HL-60 (cell line): Measurements from ENCODE around the gene SLITRK3.

Experiments used
- DNase-seq, 2 experiments: peaks; one replicate each; pipeline ENCODE4 v3.0.0-alpha.2; 2010 to 2020; ENCODE audit warnings: low read depth in 1 of 2, low spot score in 1 of 2
- H3K27ac ChIP-seq: fragments of 250-450 bp; sonication (Bioruptor Pico); replicated peaks from 2 replicates; pipeline ENCODE4 v1.5.1; 2020; ENCODE audit warnings: mild to moderate bottlenecking, moderate library complexity
- H3K27me3 ChIP-seq: fragments of 250-450 bp; sonication (Bioruptor Pico); 2 replicates; pipeline ENCODE4 v1.5.1; 2021; ENCODE audit warnings: mild to moderate bottlenecking, moderate library complexity; ENCODE audit not compliant: insufficient read depth, poor library complexity, severe bottlenecking
- H3K4me3 ChIP-seq: replicated peaks from 2 replicates; pipeline ENCODE4 v1.5.1; 2011; ENCODE audit warnings: mild to moderate bottlenecking, control low read depth, low read length; ENCODE audit not compliant: insufficient read depth
- GABPA ChIP-seq: IDR thresholded peaks from 2 replicates; pipeline ENCODE4 v1.6.1; 2012; ENCODE audit warnings: low read depth
- POLR2AphosphoS5 ChIP-seq: IDR thresholded peaks from 2 replicates; pipeline ENCODE4 v1.6.1; 2012; ENCODE audit warnings: low read depth
- SPI1 ChIP-seq: IDR thresholded peaks from 2 replicates; pipeline ENCODE4 v1.6.1; 2012; ENCODE audit warnings: low read depth, mild to moderate bottlenecking, borderline replicate concordance
- TF ChIP-seq, protein P1 (sequence below): IDR thresholded peaks from 2 replicates; pipeline ENCODE4 v1.6.1; 2012; ENCODE audit warnings: low read depth; ENCODE audit not compliant: insufficient replicate concordance
- TF ChIP-seq, protein P2 (sequence below): IDR thresholded peaks from one replicate; pipeline ENCODE4 v1.5.1; 2011; ENCODE audit warnings: low read length, control low read depth, inconsistent platforms; ENCODE audit not compliant: insufficient read depth

SLITRK3 gene

DNA sequence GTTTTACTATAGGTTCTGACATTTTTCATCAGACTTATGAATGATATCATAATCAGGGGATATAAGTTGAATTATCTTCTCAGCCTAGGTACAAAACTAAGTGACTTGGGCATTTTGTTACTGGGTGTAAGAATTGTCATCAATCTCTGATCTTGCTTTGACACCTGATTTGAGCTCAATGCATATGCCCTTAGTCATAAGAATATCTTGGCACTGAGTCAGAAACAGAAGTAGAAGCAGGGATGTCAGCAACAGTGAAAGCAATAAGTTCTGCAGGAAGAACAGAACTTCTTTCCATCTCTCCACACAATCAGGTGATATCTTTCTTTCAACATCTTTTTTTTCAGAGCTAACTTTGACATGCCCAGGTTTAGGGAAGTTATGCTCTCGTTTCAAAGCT is 14.6 kb downstream of the SLITRK3 start:
- Histone ChIP-seq H3K27ac (no peak overlapping the region), H3K4me3 (no peak overlapping the region), H3K27me3 (no peaks in the 10 kb centered on the region)
- TF ChIP-seq, protein P1, sequence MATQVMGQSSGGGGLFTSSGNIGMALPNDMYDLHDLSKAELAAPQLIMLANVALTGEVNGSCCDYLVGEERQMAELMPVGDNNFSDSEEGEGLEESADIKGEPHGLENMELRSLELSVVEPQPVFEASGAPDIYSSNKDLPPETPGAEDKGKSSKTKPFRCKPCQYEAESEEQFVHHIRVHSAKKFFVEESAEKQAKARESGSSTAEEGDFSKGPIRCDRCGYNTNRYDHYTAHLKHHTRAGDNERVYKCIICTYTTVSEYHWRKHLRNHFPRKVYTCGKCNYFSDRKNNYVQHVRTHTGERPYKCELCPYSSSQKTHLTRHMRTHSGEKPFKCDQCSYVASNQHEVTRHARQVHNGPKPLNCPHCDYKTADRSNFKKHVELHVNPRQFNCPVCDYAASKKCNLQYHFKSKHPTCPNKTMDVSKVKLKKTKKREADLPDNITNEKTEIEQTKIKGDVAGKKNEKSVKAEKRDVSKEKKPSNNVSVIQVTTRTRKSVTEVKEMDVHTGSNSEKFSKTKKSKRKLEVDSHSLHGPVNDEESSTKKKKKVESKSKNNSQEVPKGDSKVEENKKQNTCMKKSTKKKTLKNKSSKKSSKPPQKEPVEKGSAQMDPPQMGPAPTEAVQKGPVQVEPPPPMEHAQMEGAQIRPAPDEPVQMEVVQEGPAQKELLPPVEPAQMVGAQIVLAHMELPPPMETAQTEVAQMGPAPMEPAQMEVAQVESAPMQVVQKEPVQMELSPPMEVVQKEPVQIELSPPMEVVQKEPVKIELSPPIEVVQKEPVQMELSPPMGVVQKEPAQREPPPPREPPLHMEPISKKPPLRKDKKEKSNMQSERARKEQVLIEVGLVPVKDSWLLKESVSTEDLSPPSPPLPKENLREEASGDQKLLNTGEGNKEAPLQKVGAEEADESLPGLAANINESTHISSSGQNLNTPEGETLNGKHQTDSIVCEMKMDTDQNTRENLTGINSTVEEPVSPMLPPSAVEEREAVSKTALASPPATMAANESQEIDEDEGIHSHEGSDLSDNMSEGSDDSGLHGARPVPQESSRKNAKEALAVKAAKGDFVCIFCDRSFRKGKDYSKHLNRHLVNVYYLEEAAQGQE: no peak
- no peak for TF ChIP-seq POLR2AphosphoS5
- no peak for TF ChIP-seq SPI1
- no peak for TF ChIP-seq GABPA
- TF ChIP-seq, protein P2, sequence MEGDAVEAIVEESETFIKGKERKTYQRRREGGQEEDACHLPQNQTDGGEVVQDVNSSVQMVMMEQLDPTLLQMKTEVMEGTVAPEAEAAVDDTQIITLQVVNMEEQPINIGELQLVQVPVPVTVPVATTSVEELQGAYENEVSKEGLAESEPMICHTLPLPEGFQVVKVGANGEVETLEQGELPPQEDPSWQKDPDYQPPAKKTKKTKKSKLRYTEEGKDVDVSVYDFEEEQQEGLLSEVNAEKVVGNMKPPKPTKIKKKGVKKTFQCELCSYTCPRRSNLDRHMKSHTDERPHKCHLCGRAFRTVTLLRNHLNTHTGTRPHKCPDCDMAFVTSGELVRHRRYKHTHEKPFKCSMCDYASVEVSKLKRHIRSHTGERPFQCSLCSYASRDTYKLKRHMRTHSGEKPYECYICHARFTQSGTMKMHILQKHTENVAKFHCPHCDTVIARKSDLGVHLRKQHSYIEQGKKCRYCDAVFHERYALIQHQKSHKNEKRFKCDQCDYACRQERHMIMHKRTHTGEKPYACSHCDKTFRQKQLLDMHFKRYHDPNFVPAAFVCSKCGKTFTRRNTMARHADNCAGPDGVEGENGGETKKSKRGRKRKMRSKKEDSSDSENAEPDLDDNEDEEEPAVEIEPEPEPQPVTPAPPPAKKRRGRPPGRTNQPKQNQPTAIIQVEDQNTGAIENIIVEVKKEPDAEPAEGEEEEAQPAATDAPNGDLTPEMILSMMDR: no peak
- no peak for DNase-seq

DNA sequence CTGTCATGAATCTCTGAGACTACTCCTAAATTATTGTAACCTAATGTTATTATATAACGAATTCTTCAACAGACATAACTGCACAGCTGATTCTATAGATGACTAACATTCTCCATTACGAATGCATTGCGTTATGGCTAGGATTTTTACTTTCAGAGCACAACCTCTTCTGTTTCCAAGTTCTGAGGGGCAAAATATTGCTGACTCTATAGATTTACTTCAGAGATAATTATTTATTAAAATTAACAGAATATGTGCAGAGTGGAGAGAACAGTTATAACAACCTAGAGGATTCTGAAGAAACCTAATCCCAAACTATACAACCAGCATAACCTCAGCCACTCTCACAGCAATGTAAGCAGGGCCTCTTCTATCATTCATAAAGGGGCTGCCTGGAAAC is 25.9 kb downstream of the SLITRK3 start:
- no peak overlapping the region for H3K4me3 ChIP-seq
- no peak for TF ChIP-seq GABPA
- TF ChIP-seq, protein P1: no peak

DNA sequence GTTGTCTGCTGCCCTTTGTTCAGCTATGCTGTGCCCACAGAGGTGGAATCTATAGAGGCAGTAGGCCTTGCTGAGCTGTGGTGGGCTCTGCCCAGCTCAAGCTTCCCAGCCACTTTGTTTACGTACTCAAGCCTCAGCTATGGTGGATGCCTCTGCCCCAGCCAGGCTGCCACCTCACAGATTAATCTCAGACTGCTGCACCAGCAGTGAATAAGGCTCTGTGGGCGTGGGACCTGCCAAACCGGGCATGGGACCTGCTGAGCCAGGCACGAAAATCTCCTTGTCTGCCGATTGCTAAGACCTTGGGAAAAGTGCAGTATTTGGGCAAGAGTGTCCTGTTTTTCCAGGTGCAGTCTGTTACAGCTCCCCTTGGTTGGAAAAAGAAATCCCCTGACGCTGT is 26.8 kb downstream of the SLITRK3 start:
- Histone ChIP-seq H3K4me3 (no peak overlapping the region), H3K27me3 (no peaks in the 10 kb centered on the region), H3K27ac (no peak overlapping the region)
- DNase-seq: no peak
- TF ChIP-seq, protein P2: no peak
- TF ChIP-seq GABPA (no peak), SPI1 (no peak)
- TF ChIP-seq, protein P1: no peak

More for the DNA sequence above, 25.9 kb downstream of the SLITRK3 start:
- Histone ChIP-seq H3K27me3 (no peaks in the 10 kb centered on the region), H3K27ac (no peak overlapping the region)
- DNase-seq: no peak

DNA sequence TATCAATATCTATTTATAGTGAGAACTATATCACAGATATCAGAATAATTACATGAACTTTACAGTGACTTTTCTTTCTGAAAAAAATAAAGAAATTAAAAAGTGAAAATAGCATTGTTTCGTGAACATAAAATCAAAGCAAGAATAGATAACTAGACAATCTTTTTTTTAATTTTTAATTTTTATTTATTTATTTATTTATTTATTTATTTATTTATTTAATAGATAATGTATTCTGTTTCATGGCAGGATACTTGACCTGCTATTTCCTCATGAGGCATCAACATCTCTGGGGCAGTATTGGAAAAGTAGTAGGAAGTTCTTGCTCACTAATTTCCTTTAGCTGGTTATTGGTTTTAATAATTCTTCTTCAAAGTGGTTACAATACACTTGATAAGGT is 33.3 kb downstream of the SLITRK3 start:
- no peaks in the 10 kb centered on the region for H3K27me3 ChIP-seq
- TF ChIP-seq, protein P1: no peak
- TF ChIP-seq GABPA: no peak
- TF ChIP-seq SPI1: no peak
- TF ChIP-seq POLR2AphosphoS5: no peak
- TF ChIP-seq, protein P2: no peak
- DNase-seq: no peak
- H3K27ac ChIP-seq: no peak overlapping the region
- H3K4me3 ChIP-seq: no peak overlapping the region
